HUES6 (cell line): ENCODE measurements around the gene TBX4.
"Not testable (repeated sequence)": the region's sequence is repeated elsewhere in the genome, so short reads cannot be mapped to it uniquely, and the experiment has no call there.

ENCODE experiments used
- H3K27ac ChIP-seq: 2 replicates; pipeline ENCODE4 v1.7.0; 2013; ENCODE audit warnings: low read depth, mild to moderate bottlenecking, low read length, inconsistent platforms
- H3K27me3 ChIP-seq: 2 replicates; pipeline ENCODE4 v1.6.1; 2013; ENCODE audit warnings: low read length; ENCODE audit not compliant: control insufficient read depth, insufficient read depth
- H3K36me3 ChIP-seq: 2 replicates; pipeline ENCODE4 v1.6.1; 2013; ENCODE audit warnings: low read length; ENCODE audit not compliant: control insufficient read depth, insufficient read depth
- H3K4me1 ChIP-seq: 2 replicates; pipeline ENCODE4 v1.6.1; 2013; ENCODE audit warnings: low read length; ENCODE audit not compliant: control insufficient read depth, insufficient read depth
- H3K4me3 ChIP-seq: 2 replicates; pipeline ENCODE4 v1.5.1; 2013; ENCODE audit warnings: low read depth, low read length
- H3K9ac ChIP-seq: one replicate; pipeline ENCODE4 v1.6.1; 2013; ENCODE audit warnings: mild to moderate bottlenecking, low read length
- H3K9me3 ChIP-seq: 2 replicates; pipeline ENCODE4 v1.6.1; 2013; ENCODE audit warnings: low read depth, low read length; ENCODE audit not compliant: control insufficient read depth, insufficient read depth

Gene TBX4

GRCh38 chr17:61436995-61437704 lies 15.1 kb upstream of the TBX4 start:
- H3K9me3 ChIP-seq, result peaks cover 5% of the 10 kb centered on the region; the same call in 1 of the 2 replicates
- no peaks in the 10 kb centered on the region for H3K36me3 ChIP-seq
- H3K27me3 ChIP-seq, result no peaks in the 10 kb centered on the region
- no peak overlapping the region for H3K27ac ChIP-seq
- H3K9ac ChIP-seq, result no peak overlapping the region
- no peaks in the 10 kb centered on the region for H3K4me1 ChIP-seq
- no peak overlapping the region for H3K4me3 ChIP-seq

GRCh38 chr17:61440697-61441096 lies 11.5 kb upstream of the TBX4 start:
- Histone ChIP-seq H3K4me3 (no peak overlapping the region), H3K27me3 (0 out of 2 replicates have a peak, but pooled peaks cover 5% of the 10 kb centered on the region), H3K9me3 (peaks cover 5% of the 10 kb centered on the region; the same call in 1 of the 2 replicates), H3K27ac (no peak overlapping the region), H3K4me1 (peaks cover 13% of the 10 kb centered on the region), H3K9ac (no peak overlapping the region), H3K36me3 (no peaks in the 10 kb centered on the region)

DNA sequence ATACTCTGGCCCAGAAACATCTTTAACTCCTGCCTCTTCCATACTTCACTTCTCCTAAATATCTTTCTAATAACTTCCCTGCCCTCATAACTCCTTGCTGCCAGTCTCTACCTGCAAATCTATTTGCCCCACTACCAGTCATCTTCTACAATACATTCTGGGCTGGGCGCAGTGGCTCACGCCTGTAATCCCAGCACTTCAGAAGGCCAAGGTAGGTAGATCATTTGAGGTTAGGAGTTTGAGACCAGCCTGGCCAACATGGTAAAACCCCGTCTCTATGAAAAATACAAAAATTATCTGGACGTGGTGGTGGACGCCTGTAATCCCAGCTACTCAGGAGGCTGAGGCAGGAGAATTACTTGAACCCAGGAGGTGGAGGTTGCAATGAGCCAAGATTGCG lies 10.7 kb upstream of the TBX4 start:
- H3K4me1 ChIP-seq, result peaks cover 13% of the 10 kb centered on the region
- H3K27me3 ChIP-seq, H3K9ac ChIP-seq, H3K9me3 ChIP-seq, H3K27ac ChIP-seq, H3K4me3 ChIP-seq, H3K36me3 ChIP-seq: not testable (repeated sequence)

DNA sequence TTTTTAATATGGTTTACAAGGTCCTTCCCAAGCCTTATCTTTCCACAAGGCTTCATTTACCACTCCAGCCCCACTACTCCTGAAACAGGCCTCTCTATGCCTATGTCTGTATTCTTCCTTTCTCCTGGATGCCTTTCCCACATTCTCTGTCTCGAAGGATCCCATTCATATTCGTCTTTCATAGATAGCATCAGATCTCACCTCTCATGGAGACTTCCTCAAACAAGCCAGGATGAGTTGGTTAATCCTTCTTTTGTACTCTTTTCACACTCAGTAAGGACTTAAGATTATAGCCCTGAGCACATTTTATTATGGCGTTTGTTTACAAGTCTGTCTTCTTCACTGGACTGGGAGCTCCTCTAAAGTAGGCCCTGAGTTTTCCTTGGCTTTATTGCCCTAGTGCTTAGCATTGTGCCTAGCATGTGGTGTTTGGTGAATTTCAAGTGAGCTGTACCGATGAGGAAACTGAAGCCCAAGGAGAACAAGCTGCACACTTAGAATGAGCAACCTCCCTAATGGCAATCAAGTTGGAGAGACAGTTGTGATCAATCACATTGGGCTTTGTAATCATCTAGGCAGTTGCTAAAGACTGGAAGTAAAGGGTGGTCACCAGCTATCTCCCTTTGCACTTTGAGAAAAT lies 10.0 kb upstream of the TBX4 start:
- no peaks in the 10 kb centered on the region for H3K36me3 ChIP-seq
- H3K9ac ChIP-seq, result no peak overlapping the region
- peaks cover 17% of the 10 kb centered on the region for H3K4me1 ChIP-seq
- no peak overlapping the region for H3K27ac ChIP-seq
- H3K4me3 ChIP-seq, result no peak overlapping the region
- no peaks in the 10 kb centered on the region for H3K9me3 ChIP-seq
- peaks cover 16% of the 10 kb centered on the region for H3K27me3 ChIP-seq

GRCh38 chr17:61442878-61443474 lies 9.2 kb upstream of the TBX4 start:
- no peaks in the 10 kb centered on the region for H3K36me3 ChIP-seq
- no peak overlapping the region for H3K4me3 ChIP-seq
- peaks cover 23% of the 10 kb centered on the region for H3K27me3 ChIP-seq

DNA sequence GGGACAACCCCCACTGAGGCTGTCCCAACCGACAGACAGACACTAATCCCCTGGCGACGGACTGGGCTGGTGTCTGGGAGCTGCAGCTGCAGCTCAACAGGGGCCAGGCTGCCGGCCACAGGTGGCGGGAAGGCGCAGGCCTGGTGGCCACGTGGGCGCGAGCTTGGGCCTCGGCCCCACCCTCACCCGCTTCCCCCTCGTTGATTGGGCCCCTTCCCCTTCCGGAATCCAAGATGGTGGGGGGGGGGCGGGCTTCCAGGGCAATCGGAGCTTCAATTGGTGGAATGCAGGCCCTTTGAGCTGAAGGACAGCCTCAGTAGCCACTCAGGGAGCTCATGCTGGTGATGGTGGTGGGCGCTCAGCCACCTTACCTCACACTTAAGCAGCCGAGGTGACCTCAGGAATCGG lies 8.7 kb upstream of the TBX4 start:
- Histone ChIP-seq H3K4me1 (peaks cover 17% of the 10 kb centered on the region), H3K27me3 (peaks cover 28% of the 10 kb centered on the region), H3K9ac (no peak overlapping the region), H3K36me3 (no peaks in the 10 kb centered on the region), H3K9me3 (no peaks in the 10 kb centered on the region), H3K27ac (no peak overlapping the region), H3K4me3 (no peak overlapping the region)

More at GRCh38 chr17:61442878-61443474, 9.2 kb upstream of the TBX4 start:
- no peak overlapping the region for H3K9ac ChIP-seq
- H3K27ac ChIP-seq, result no peak overlapping the region
- H3K9me3 ChIP-seq, result no peaks in the 10 kb centered on the region
- H3K4me1 ChIP-seq, result peaks cover 17% of the 10 kb centered on the region

DNA sequence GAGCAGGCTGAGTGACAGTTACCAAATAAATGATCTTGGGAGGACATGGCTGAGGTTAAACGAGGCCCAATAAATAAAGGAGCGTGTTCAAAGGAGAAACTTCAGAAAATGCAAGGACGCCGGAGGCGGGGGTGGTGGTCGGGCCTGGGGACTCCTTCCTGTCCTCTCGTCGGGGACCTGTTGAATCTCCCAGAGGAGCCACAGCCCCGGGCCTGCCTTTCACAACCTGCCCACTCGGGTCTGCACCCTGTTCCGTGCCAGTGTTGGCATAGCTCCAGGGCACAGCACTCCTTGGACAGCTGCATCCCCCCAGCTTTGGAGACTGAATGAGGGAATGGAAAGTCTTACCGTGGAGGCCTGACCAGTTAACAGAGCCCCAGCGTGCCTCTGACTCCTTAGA lies 8.1 kb upstream of the TBX4 start:
- H3K27me3 ChIP-seq, result peaks cover 32% of the 10 kb centered on the region
- no peak overlapping the region for H3K9ac ChIP-seq
- H3K36me3 ChIP-seq, result no peaks in the 10 kb centered on the region

DNA sequence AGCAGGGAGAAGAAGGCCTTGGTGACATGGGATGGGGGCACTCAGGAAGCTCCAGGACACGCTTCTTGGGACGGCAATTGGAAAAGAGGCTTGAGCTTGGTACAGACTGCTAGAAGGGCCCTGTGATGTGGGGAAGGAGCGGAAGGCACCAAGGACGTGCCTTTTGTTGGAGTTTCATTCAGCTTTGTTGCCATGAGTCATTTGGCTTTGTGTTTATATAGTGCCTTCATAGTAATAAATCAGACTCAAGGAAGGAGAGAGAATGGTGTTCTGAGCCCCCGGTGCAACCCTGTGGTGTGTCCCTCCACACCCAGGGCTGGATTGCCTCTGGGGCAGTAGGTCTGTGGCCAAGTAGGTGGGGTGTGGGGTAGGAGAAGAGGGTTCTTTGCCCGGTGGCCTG lies 7.4 kb upstream of the TBX4 start:
- H3K4me1 ChIP-seq, result peaks cover 17% of the 10 kb centered on the region
- H3K9ac ChIP-seq, result no peak overlapping the region
- no peak overlapping the region for H3K4me3 ChIP-seq
- H3K36me3 ChIP-seq, result no peaks in the 10 kb centered on the region
- H3K9me3 ChIP-seq, result no peaks in the 10 kb centered on the region
- H3K27me3 ChIP-seq, result peaks cover 40% of the 10 kb centered on the region
- H3K27ac ChIP-seq, result no peak overlapping the region

More for the DNA sequence above, 8.1 kb upstream of the TBX4 start:
- no peaks in the 10 kb centered on the region for H3K9me3 ChIP-seq
- H3K4me3 ChIP-seq, result no peak overlapping the region
- no peak overlapping the region for H3K27ac ChIP-seq
- H3K4me1 ChIP-seq, result peaks cover 17% of the 10 kb centered on the region

- Histone ChIP-seq H3K36me3 (no peaks in the 10 kb centered on the region), H3K27ac (no peak overlapping the region), H3K9me3 (no peaks in the 10 kb centered on the region), H3K27me3 (peaks cover 65% of the 10 kb centered on the region), H3K9ac (no peak overlapping the region), H3K4me1 (peaks cover 22% of the 10 kb centered on the region), H3K4me3 (no peak overlapping the region)
These were observed 4.9 kb upstream of the TBX4 start for GRCh38 chr17:61447358-61447757.

DNA sequence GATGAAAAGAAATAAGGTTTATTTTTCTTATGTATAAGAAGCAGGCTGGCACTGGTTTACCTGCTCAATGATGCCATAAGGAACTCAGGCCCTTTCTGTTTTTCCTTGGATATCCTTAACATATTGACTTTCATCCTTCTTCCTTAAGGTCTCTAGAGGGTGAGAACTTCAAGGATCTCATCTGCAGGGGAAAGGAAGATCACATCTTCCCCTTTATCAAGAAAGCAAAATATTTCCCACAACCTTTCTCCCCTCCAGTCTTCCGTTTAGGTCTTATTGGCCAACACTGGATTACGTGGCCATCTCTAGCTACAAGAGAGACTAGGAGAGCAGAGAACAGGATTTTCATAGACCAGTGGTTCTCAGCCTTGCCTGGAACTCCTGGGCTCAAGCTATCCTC lies 4.2 kb upstream of the TBX4 start:
- Histone ChIP-seq H3K9ac (no peak overlapping the region), H3K27me3 (peaks cover 72% of the 10 kb centered on the region), H3K36me3 (no peaks in the 10 kb centered on the region), H3K9me3 (no peaks in the 10 kb centered on the region), H3K4me1 (peaks cover 16% of the 10 kb centered on the region), H3K27ac (no peak overlapping the region), H3K4me3 (no peak overlapping the region)

DNA sequence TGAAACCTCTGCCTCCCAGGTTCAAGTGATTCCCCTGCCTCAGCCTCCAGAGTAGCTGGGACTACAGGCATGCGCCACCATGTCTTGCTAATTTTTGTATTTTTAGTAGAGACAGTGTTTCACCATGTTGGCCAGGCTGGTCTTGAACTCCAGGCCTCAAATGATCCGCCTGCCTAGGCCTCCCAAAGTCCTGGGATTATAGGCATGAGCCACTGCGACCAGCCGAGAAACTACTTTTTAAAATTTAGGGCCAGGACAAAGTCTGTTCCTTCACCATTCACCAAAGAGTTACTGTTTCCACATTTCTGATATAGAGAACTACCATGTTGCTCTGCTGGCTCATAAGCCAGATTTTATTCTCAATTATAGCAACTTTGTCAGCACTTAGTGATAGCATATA lies 3.1 kb upstream of the TBX4 start:
- not testable (repeated sequence) for H3K9ac ChIP-seq, H3K9me3 ChIP-seq, H3K36me3 ChIP-seq, H3K27ac ChIP-seq, H3K4me3 ChIP-seq
- Histone ChIP-seq H3K4me1 (peaks cover 17% of the 10 kb centered on the region; the same call in 1 of the 2 replicates), H3K27me3 (peaks cover 78% of the 10 kb centered on the region)
